ENCODE results near the gene MLIP.

GRCh38 chr6:54095723-54096122, 15.5 kb upstream of the MLIP start:
- TF ChIP-seq CTCF (IDR thresholded peaks at IDR 0.05; ENCODE audit: control extremely low read depth in 1 of 3, insufficient read depth in 1 of 3, low read depth in 1 of 3, low read length in 3 of 3) = no peak
- no peak for TF ChIP-seq YY1 (IDR thresholded peaks at IDR 0.05; ENCODE audit: low read depth, low read length)
- TF ChIP-seq JUND (IDR thresholded peaks at IDR 0.05; ENCODE audit: low read length) = no peak
- no peak for TF ChIP-seq MAX (IDR thresholded peaks at IDR 0.05)
- TF ChIP-seq POLR2A (IDR thresholded peaks at IDR 0.05; ENCODE audit: control extremely low read depth in 1 of 2, low read depth in 2 of 2, low read length in 2 of 2) = no peak
- TF ChIP-seq EZH2 (IDR thresholded peaks at IDR 0.05; ENCODE audit: low read depth, low read length, severe bottlenecking) = no peak
- no peak for TF ChIP-seq CREB1 (IDR thresholded peaks at IDR 0.05)
- no peak for TF ChIP-seq PHF8 (conservative IDR thresholded peaks at IDR 0.05; ENCODE audit: low read depth, low read length)
- no peak for TF ChIP-seq CHD2 (IDR thresholded peaks at IDR 0.05; ENCODE audit: low read length)
- TF ChIP-seq CHD1 (IDR thresholded peaks at IDR 0.05; ENCODE audit: low read depth, low read length) = no peak
- no peak for TF ChIP-seq EP300 (IDR thresholded peaks at IDR 0.05; ENCODE audit: borderline replicate concordance in 1 of 2, low read depth in 2 of 2, low read length in 2 of 2)
- no peak for TF ChIP-seq FOSL1 (IDR thresholded peaks at IDR 0.05; ENCODE audit: insufficient read depth, low read depth, low read length)
- no peak for TF ChIP-seq GTF2F1 (IDR thresholded peaks at IDR 0.05; ENCODE audit: borderline replicate concordance, low read depth, low read length)
- TF ChIP-seq TBP (IDR thresholded peaks at IDR 0.05; ENCODE audit: low read depth, low read length) = no peak
